NCI-H2196 treated with DMSO at 0.1 percent for 48 hours (cell line): ENCODE data around the gene CADPS.

ENCODE experiments used
- DNase-seq: peaks from one replicate; lab custom pipeline; 2025; ENCODE audit not compliant: unreplicated experiment; lab: John Stamatoyannopoulos, UW

CADPS gene

GRCh38 chr3:62757045-62757444 is 118.2 kb downstream of the CADPS start:
- no peak for DNase-seq

GRCh38 chr3:62755285-62755684 is 119.9 kb downstream of the CADPS start:
- DNase-seq, result no peak

- DNase-seq, result no peak
These were observed 125.6 kb downstream of the CADPS start for GRCh38 chr3:62749657-62750056.

DNA sequence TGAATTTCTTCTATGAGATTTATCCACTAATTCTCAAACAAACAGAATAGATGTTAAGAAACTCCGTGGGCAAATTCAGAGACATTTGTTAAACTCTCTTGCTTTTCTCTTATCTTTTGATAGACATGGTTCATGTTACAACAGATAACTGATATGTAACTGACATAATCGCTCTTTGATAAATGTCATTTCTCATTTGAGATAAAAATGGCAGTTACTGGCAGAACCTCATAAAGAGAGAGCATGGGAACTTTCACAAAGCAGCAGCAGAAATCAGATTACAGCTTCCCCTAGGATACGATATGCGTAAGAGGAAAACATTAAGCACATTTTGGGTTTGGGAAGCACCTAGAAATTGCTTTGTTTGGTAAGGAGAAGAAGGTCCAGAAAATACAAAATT is 126.1 kb downstream of the CADPS start:
- DNase-seq, result no peak

- DNase-seq, result no peak
These were observed 137.8 kb downstream of the CADPS start for GRCh38 chr3:62737449-62737848.

GRCh38 chr3:62735510-62735909 is 139.7 kb downstream of the CADPS start:
- DNase-seq, result no peak

GRCh38 chr3:62732183-62732904 is 142.9 kb downstream of the CADPS start:
- no peak for DNase-seq

- DNase-seq, result no peak
These were observed 147.2 kb downstream of the CADPS start for GRCh38 chr3:62727981-62728380.

DNA sequence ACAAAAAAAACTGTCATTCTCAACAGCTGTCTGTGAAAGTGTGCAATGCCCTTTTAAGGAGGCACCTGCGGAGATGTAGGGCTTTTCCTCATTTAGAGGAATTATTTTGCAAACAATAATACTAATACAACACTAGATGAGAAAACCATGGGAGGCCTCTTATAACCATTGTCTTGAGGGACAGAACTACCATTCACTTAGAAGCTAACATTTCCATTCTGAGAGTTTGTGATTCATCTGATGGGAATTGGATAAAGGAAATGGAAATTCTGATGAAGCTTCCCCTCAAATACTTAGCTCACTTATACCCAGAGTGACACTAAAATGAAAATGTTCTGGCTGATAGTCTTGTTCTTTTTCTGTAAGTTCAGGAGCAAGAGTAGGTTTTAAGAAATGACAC is 147.7 kb downstream of the CADPS start:
- no peak for DNase-seq

DNA sequence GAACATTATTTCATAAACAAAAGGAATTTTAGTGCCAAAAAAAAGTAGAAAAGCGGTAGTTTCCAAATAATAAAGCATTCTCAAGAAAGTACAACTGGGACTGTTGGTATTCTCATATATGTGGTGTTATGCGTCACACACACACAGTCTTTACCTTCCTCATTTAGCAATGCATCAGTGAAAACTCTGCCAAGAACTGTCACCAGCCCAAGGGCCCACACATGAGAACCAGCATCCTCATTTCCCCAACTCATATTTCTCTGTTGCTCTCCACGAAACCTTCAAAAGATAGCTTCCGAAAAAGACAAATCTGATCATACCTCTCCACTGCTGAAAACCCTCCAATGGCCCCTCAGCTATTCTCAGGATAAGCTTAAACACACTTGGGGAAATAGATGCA is 150.7 kb downstream of the CADPS start:
- no peak for DNase-seq

GRCh38 chr3:62723914-62724217 is 151.3 kb downstream of the CADPS start:
- DNase-seq, result no peak

- no peak for DNase-seq
These were observed 151.9 kb downstream of the CADPS start for GRCh38 chr3:62723166-62723913.

- no peak for DNase-seq
These were observed 152.9 kb downstream of the CADPS start for GRCh38 chr3:62722344-62722743.

DNA sequence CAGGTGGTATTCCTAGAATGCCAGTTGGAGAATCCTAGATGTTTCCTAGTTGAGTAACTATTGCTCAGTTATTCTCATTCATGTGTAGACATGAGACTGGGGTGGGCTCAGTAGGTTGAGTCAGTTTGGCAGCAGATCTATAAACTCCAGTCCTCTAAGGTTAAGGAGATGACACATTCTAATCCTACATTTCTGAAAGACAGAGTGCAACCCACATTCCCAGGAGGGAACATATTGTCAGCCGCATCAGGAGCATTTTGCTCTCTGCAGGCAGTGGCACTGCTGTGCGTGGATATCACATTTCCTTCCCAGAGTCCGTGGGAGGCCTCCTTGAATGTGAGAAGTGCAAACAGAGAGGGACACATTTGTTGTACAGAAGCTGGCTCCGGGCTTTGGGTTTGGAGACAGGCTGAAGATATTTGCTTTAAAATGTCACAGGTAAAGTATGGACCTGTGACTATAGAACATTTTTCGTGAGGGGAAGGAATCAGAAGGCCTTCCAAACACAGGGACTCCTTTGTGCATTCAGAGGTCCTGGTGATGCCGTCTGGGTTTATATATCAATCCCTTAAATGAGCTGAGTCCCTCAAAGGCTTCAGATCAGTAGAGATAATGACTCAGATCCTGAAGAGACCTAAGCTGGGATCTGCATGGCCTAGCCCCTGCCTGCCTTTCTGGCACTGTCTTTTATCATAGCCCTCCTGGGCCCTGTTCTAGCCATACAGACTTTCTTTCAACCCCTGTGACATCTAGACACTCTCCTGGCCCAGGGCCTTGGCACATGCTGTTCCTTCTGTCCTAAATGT is 156.5 kb downstream of the CADPS start:
- DNase-seq, result no peak

DNA sequence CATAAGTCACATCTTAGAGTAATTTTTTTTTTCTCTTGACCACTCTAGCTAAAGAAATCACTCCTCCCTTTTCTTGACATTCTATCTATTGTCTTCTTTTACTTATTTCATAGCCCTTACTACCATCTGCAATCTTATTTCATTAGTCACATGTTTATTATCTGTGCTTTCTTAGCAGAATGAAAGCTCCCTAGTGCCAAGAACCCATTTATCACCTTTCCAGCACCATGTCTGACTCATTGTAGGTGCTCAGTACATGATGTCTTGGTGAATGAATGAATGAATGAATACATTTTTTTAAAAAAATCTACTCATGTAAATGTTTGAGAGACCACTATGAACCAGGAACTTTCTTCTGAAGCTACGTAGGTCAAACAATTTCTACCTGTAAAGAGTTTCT is 157.2 kb downstream of the CADPS start:
- no peak for DNase-seq

DNA sequence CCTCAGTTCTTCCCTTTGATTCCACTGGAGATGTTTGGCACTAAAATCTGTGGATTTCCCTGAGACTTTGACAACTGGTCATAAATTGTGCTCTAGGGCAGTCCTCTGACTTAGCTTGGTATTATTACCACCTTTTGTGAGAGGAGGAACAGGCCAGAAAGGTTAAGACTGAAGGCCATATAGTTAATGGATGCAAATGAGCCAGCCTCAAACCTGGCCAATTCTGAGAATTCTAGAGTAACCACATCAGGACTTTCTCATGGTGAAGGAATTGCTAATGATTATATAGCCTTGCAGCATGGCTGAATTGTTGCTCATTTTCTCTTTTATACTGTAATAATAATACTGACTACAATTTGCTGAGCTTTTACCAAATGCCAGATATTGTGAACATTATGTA is 162.5 kb downstream of the CADPS start:
- no peak for DNase-seq

GRCh38 chr3:62710751-62711150 is 164.5 kb downstream of the CADPS start:
- no peak for DNase-seq

GRCh38 chr3:62708638-62709373 is 166.4 kb downstream of the CADPS start:
- DNase-seq, result no peak

DNA sequence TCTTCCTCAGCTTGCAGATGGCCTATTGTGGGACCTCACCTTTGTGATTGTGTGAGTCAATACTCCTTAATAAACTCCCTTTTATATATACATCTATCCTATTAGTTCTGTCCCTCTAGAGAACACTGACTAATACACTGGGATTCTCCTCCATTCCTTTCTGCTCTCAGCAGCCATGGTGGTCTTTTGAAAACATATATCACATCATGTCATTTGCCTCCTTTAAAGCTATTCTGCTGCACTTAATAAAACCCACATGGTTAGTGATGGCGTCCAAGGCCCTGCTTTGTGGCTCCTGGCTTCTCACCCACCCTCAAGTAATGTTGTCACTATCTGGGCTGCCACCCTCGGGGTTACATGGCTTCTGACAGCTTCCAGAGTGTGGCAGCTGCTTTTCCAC is 169.5 kb downstream of the CADPS start:
- no peak for DNase-seq

DNA sequence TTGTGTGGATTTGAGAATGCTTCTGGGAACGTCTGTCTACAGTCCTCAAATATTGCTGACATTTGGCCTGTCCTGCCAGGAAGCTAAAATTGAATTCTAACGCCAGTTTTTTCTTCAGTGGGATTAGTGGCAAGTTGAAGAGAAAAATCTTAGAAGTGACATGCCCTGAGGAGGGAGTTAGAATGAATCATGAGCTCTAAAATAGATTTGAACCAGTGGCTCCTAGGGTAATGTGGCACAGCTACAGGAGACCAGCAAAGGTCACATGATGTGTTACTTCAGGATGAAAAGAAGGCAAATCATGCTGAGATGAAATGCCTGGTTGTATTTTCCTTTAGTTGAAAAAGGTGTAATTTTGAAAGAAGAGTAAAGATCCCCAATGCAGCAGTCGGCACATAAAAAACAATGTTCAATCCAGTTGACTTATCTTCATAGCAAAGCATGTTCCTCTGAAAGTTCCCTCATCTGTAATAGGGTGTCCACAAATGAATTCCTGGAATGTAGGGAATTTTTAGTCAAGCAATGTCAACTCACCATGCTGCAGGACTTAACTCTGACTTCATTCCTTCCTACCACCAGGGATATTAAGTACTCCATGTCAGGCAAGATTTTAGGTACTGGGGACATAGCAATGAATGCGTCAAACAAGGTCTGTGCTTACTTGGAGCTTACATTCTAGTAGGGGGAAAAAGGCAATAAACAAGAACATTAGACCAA is 171.6 kb downstream of the CADPS start:
- DNase-seq, result no peak

DNA sequence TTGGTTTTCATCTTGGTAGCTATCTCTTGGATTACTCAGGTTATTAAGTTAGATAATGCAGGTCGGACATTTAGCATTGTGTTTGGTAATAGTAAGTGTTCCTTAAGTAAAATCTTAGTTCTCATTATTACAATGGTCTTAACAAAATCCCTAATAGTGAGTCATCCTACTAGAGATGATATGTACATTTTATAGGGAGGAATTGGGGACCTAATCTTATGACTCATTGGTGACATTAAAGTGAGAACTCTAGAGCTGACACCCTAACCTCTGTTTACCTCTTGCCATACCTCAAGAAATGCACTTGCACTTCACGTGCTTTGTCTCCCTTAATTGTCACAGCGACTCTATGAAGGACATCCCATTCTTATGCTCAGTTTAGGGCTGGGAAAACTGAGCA is 174.9 kb downstream of the CADPS start:
- DNase-seq, result no peak
